AG08396 (cell line): ENCODE data around the gene PSMD13.

ENCODE experiments used
- DNase-seq: peaks from one replicate; pipeline ENCODE4 v3.0.0; 2012; ENCODE audit warnings: low spot score, mixed read lengths

PSMD13 gene

GRCh38 chr11:204587-205109, 32.1 kb upstream of the PSMD13 start:
- no peak for DNase-seq

GRCh38 chr11:205221-206001, 31.4 kb upstream of the PSMD13 start:
- no peak for DNase-seq

GRCh38 chr11:206002-206384, 30.8 kb upstream of the PSMD13 start:
- DNase-seq = no peak

GRCh38 chr11:206526-207207, 30.1 kb upstream of the PSMD13 start:
- DNase-seq = peak; percentile 59

GRCh38 chr11:207208-207862, 29.4 kb upstream of the PSMD13 start, which contains the start of the genes BET1L and RIC8A:
BET1L (minus strand) TSS chr11:207399; CDS start chr11:207321, 78 bp downstream.
RIC8A (plus strand) TSS chr11:207708; CDS start chr11:208855, 1,147 bp downstream.
- DNase-seq = peak; percentile 99

- peak; percentile 55 for DNase-seq
These were observed 29.0 kb upstream of the PSMD13 start for GRCh38 chr11:207863-208180.

DNA sequence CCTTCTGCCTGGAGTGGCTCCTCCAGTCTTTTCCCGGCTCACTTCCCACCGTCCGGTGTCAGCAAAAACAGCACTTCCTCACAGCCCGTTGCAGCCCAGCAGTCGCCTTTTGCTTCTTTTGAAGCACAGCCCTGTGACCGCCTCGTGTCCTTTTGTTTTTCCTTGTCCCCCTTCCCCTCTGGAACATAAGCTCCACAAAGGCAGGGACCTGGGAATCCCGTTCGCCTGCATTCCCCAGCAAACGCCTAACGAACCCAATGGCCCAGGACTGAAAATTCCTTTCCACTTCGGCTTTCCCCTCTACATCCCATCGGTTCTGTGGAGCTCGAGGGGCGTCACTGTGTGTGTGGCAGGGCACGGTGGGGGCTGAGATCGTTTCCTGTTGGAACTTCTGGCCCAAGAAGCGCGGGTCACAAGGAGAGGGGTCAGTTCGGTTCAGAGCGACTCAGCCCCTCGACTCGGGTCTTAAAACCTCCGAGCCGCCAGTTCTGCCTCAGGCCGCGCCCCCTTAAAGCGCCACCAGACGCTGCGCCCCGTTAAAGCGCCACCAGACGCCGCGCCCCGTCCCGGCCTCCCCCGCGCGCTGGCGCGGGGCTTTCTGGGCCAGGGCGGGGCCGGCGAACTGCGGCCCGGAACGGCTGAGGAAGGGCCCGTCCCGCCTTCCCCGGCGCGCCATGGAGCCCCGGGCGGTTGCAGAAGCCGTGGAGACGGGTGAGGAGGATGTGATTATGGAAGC, 28.4 kb upstream of the PSMD13 start:
- peak; percentile 91 for DNase-seq

DNA sequence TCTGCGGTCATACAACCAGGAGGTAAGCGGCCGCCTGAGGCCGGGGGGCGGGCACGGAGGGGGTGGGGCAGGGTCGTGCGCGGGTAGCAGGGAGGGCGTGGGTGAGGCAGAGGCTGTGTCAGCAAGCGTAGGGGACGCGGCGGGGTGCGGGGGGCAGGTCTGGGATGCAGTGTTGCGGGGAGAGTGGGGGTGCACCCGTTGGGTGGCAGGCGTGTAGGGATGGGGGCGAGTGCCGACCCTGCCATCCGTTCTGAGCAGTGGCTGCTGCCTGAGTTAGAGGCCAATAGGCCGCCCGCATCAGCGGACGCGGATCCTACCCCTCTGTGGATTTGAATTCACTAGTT, 27.9 kb upstream of the PSMD13 start:
- DNase-seq = no peak

GRCh38 chr11:209275-210121, 27.3 kb upstream of the PSMD13 start:
- no peak for DNase-seq

DNA sequence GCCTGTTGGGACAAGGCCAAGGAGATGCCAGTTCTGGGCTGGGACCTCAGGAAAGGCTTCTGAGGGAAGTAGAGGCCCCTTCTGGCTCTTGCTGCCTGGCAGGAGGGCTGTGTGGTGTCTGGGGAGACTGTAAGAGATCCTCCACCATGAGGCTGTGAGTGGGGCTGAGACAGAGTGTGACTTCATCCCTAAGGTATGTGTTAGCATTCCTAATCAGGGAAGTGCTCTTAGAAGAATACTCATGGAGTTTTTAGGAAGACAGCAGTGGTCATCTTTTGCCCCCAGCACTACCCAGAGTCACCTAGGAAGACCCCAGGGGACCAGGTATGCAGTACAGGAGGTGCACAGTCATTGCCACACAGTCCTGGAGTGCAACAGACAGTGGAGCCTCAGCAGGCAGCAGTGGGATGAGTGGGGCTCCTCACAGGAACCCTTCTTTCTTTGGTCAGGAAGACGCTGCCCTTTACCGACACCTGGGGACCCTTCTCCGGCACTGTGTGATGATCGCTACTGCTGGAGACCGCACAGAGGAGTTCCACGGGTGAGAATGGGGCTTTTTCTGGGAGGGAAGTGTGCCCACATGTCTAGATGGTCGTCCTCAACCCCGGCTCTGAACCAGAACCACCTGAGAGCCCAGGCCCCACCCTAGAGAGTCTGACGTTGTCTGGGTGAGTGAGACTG, 26.5 kb upstream of the PSMD13 start:
- DNase-seq = peak; percentile 83

- DNase-seq = no peak
These were observed 26.0 kb upstream of the PSMD13 start for GRCh38 chr11:210803-211180.

- no peak for DNase-seq
These were observed 25.5 kb upstream of the PSMD13 start for GRCh38 chr11:211295-211694.

DNA sequence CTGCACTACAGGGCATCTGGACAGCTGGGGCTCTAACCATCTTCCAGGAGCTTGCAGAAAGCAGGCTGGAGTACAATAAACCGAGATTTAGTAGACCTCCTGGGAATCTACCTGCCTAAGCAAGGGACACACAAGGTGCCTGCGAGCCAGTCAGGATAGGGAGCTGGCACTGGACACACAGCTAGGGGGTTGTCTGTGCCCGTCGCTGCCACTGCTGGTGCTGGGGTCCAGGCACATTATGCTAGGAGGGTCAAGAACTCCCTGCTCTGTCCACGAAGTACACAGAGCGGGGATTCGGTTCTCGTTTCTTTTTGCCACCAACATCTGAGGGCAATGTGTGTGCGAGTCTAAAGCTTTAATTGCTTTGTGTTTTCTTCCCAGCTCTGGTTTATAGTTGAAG, 25.0 kb upstream of the PSMD13 start:
- DNase-seq = no peak

DNA sequence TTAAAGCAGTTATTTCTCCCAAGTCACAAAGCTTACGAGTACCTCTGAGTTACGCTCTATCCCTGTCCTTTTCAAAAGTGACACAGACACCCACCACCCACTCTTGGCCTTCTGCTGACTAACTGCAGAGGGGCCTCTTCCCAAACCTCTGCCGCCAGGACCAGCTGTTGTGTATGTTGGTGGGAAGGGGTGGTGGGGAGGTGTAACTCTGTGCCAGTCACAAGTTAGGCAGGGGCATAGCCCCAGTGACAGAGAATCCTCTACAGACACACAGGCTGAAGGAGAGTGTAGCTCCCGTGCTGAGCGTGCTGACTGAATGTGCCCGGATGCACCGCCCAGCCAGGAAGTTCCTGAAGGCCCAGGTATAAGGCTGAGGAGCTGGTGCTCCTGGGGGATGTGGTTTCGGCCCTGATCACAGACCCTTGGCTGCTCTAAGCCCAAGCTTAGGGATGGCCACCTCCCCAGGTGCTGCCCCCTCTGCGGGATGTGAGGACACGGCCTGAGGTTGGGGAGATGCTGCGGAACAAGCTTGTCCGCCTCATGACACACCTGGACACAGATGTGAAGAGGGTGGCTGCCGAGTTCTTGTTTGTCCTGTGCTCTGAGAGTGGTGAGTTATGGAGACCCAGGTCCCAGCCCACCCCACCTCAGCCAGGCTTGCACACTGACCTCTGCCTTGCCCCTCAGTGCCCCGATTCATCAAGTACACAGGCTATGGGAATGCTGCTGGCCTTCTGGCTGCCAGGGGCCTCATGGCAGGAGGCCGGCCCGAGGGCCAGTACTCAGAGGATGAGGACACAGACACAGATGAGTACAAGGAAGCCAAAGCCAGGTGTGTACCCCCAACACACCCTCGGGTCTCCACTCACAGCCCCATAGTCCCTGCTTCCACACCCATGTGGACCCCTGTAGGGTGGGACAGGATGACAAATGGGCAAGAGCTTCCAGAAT, 24.4 kb upstream of the PSMD13 start:
- no peak for DNase-seq

- DNase-seq = no peak
These were observed 23.7 kb upstream of the PSMD13 start for GRCh38 chr11:213111-213510.

GRCh38 chr11:214083-214482, 22.7 kb upstream of the PSMD13 start:
- no peak for DNase-seq

GRCh38 chr11:215581-216037, 21.2 kb upstream of the PSMD13 start:
- no peak for DNase-seq

DNA sequence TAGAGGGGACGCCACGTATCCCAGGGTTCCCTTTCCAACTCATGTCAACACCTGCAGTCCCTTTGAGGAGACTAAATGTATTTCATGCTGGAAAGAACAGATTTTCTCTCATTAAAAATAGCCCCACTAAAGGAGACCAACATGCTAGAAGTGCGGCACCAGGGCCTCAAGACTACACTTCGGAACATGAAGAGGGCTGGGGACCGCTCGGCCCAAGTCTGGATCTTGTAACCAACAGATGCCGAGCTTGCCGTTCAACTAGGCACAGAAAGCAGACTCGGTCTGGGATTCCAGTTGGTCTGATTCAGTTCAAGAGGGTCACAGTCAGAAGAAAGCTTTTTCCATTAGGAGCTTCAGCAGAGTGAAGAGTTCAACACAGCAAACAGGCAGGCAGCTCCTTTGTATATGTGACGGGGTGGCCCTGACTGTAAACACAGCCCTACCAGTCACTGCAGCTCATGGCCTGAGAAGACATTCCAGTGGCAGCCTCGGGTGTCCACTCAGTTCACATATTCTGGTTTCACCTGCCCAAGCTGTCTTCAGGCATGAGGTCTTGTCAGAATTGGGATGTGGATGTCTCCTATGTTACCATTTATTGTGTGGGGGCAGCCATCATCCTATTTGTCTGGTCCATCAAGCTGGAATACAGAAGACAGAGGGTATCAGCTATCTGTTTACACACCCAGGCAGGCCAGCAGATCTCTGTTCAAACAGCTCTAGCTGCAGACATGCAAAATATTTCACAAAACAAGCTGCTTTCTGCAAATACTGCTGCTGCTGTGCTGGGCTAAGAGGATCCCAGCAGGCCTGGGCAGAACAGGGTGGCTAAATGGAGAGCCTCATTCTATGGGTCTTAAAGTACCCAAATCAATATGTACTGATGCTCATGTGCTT, 20.4 kb upstream of the PSMD13 start:
- DNase-seq = no peak
